Measurements from ENCODE around the gene SYNPO. TPM values are rescaled to one million over a fixed set of nuclear protein-coding genes. Genes with fewer than 3 reads are reported as not detected.

SYNPO gene
- total RNA-seq, 1 donor from 2014 or later, result 179 TPM

DNA sequence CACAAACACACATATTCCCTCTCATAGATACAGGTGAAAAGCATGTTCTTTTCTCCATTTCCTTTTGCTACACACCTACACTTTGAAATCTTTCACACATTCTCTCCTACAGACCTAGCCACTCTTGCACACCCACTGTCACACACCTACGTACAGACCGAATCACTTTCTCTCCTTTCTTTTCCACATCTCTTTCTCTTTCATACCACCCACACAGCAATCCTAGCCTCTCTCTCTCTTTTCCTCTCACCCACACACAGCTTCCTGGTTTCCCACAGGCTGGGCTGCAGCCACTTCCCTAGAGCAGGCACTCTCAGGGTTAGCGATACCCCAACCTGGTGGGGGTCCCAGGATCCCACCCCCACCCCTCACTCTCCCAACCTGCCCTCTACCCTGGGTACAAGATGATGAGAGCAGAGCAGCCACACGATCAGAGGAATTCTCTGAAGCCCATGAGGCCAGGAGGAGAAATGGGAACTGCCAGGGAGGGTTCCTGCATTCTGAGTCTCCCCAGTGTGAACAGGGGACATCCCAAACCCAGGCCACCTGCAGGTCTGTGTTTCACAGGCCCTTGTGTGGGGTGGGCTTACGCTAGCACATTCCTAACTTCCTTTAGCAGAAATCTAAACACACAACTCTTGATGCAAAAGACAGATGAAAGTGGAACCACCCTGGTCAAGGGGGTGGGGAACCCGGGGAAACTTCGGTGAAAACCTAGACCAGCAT, 17.1 kb upstream of the SYNPO start:
- no peak for DNase-seq (ENCODE audit: low spot score)
- ATAC-seq, result no peak
- intact Hi-C loops (cut with DNase I), result no loop called here

DNA sequence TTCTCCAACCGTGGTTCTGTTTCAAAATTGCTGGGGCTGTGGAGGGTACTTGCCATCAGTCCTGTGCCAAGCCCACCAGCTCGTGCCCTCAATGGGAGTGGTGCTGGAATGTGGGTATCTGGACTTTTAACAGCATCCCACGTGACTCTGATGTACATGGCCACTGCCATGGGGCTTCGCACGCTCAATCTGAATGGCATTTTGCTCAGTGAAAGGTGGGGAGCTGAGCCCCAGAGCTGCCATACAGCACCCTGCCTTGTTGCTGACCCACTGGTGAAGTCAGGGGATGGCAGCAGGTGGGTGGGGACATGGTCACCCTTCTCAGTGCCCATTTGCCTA, 16.6 kb upstream of the SYNPO start:
- ATAC-seq (no peak), DNase-seq (ENCODE audit: low spot score) (no peak)
- intact Hi-C loops (cut with DNase I), result no loop called here

- intact Hi-C loops (cut with DNase I), result no loop called here
- peak; percentile 43 for ATAC-seq
- DNase-seq (ENCODE audit: low spot score), result no peak
Observed at GRCh38 chr5:150624334-150625163, 15.9 kb upstream of the SYNPO start.

DNA sequence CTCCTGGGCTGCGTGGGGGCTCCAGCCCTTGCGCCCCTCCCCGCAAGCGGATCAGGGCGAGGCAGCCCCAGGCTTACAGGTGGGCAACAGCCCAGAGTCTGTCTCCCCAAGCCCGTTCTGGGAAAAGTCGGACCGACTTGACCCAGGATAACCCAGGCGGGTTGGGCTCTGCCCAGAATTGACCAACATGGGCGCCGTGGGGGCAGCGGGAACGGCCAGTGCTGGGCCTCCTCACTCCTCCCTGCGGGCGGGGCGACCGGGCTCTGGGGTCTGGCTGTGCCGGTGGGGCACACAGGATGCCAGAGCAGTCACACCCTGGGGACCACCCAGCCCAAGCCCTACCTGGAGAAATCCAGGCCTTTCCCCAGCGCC, 15.3 kb upstream of the SYNPO start:
- DNase-seq (ENCODE audit: low spot score) (no peak), ATAC-seq (peak; percentile 69)
- intact Hi-C loops (cut with DNase I), result no loop called here

GRCh38 chr5:150625831-150626746, 14.4 kb upstream of the SYNPO start:
- ATAC-seq, result peak; percentile 42
- no peak for DNase-seq (ENCODE audit: low spot score)
- intact Hi-C loops (cut with DNase I), result no loop called here

DNA sequence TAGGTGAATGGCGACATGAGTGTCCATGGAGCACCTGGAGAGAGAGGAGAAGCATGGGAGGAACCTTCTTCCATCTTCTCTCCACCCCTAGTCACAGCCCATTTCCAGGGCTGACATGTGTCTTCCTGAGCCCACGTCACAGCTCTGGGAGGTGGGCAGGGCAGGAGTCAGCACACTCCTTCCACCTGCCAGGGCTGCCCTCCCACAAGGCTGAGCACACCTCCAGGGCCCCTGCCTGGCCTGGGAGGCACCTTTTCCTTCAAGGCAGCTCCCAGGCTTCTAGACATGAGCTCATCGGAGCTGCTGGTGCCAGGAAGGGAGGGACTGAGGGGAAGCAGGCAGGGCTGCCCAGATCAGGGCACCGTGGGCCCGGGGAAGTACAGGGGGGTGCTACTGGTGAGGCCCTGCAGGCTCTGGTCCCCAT, 13.6 kb upstream of the SYNPO start:
- intact Hi-C loops (cut with DNase I), result no loop called here
- ATAC-seq (peak; percentile 26), DNase-seq (ENCODE audit: low spot score) (no peak)

DNA sequence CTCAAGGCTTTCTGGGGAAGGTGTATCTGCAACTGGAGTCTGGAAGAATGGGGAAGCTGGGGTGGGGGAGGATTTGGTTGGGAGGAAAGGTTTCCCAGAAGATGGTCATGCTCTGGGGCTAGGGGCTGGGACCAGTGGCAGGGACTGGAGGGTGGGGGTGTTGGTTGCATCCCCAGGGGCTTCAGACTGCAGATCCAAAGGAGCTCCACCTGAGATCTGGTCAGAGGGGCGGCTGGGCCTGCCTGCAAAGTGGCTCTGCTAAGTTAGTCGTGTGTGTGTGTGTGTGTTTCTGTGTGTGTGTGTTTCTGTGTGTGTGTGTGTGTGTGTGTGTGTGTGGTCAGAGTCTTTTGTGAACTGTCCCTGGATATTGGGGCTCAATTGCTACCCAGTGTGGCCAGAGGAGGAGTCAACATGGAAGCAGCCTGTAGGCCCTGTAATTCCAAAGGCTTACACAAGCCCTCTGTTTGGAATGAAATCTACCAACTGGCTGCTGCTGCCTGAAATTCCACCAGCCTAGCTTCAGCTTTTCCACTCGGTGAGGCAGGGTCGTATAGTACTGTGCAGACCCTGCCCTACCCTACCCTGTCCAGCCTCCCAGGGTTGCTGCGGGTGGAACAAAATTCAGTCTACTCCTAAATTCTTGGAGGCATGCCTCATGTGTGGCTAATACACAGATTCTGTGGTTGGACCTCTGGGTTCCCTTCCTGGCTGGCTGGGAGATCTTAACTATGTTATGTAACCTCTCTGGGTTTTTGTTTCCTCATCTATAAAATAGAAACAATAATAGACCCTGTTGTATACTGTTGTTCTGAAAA, 12.5 kb upstream of the SYNPO start:
- ATAC-seq, result no peak
- DNase-seq (ENCODE audit: low spot score), result no peak
- intact Hi-C loops (cut with DNase I), result no loop called here

- ATAC-seq (no peak), DNase-seq (ENCODE audit: low spot score) (no peak)
- intact Hi-C loops (cut with DNase I), result no loop called here
Observed at GRCh38 chr5:150628936-150629485, 11.4 kb upstream of the SYNPO start.

- ATAC-seq, result no peak
Observed at GRCh38 chr5:150630016-150630415, 10.4 kb upstream of the SYNPO start.

GRCh38 chr5:150630461-150631325, 9.8 kb upstream of the SYNPO start:
- intact Hi-C loops (cut with DNase I), result no loop called here
- no peak for DNase-seq (ENCODE audit: low spot score)
- ATAC-seq, result no peak

More at GRCh38 chr5:150630016-150630415, 10.4 kb upstream of the SYNPO start:
- no peak for DNase-seq (ENCODE audit: low spot score)
- intact Hi-C loops (cut with DNase I), result no loop called here

DNA sequence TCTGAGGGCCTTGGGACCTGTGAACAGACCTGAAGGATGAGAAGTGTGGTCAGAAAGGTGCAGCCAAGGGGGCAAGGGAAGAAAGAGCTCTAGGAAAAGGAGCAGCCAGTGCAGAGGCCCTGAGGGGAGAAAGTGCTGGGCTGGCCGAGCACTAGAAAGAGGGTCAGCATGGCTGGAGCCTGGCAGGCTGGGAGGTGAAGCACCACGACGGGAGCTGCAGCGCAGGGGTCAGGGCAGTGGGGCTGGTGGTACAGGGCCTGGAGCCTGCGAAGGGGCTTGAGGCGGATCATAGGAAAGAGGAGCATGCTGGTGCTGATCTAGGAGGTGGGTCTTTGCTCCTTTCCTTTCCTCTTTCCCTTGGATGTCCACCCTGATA, 9.1 kb upstream of the SYNPO start:
- intact Hi-C loops (cut with DNase I), result no loop called here
- no peak for DNase-seq (ENCODE audit: low spot score)
- ATAC-seq, result no peak

GRCh38 chr5:150632305-150633160, 7.9 kb upstream of the SYNPO start:
- ATAC-seq (no peak), DNase-seq (ENCODE audit: low spot score) (no peak)
- intact Hi-C loops (cut with DNase I), result no loop called here

- ATAC-seq (no peak), DNase-seq (ENCODE audit: low spot score) (no peak)
- intact Hi-C loops (cut with DNase I), result no loop called here
Observed at GRCh38 chr5:150633429-150633828, 7.0 kb upstream of the SYNPO start.

- ATAC-seq (no peak), DNase-seq (ENCODE audit: low spot score) (no peak)
- intact Hi-C loops (cut with DNase I), result no loop called here
Observed at GRCh38 chr5:150636391-150637244, 3.8 kb upstream of the SYNPO start.

DNA sequence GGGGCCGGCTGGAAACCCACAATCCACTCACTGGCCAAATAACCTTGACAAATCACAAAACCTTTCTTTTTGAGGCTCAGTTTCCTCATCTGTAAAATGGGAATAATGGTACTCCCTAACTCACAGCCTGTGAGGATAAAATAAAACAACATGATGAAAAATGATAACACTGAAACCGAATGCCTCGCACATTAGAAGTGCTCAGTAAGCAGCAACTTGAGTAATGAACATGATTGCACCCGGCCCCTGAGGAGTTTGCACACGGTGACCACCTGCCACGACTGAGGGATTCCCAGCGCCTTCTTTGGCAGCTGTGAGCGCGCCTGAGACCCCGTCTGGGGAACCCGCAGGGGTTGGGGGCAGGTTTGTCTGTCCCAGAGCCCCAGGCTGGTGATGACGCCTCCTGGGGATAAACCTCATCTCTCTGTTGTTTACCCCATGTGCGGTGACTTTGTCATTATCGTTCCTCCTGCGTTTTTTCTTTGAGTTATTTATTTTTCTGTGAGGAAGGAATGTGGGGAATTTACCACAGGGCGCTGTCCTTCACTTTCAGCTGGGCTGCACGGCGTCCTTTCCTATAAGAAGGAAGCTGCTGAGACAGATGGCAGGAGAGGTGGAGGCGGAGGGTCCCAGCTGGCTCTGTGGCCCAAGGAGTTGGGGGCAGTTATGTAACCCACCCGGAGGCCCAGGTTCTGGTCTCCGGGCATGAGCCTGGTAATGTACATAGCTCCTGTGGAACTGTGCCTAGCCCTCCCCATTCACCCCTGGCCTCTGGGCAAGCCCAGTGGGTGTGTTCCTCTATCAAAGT, 3.0 kb upstream of the SYNPO start:
- no peak for ATAC-seq

More for the DNA sequence above, 3.0 kb upstream of the SYNPO start:
- intact Hi-C loops (cut with DNase I), result no loop called here
- DNase-seq (ENCODE audit: low spot score), result peak; percentile 61
